K562 (cell line): ENCODE results near the gene ARHGEF10L. TPM values are rescaled to one million over a fixed set of nuclear protein-coding genes. Genes with fewer than 3 reads are reported as not detected.

Experiments
- ELF1 ChIP-seq: fragments of 200-800 bp; sonication (Bioruptor generic); IDR thresholded peaks from 2 replicates; pipeline ENCODE4 v1.6.1; 2016; ENCODE audit warnings: missing genetic modification characterization, missing compliant biosample characterization
- HMG20A ChIP-seq: fragments of 450-650 bp; formaldehyde crosslinking; conservative IDR thresholded peaks from 2 replicates; pipeline ENCODE4 v1.4.0; 2020; ENCODE audit warnings: mild to moderate bottlenecking, mixed read lengths
- KLF1 ChIP-seq: fragments of 450-650 bp; IDR thresholded peaks from 2 replicates; pipeline ENCODE4 v1.6.1; 2016; ENCODE audit warnings: missing genetic modification characterization, missing compliant biosample characterization
- RBBP5 ChIP-seq: fragments of 200-600 bp; sonication (generic); IDR thresholded peaks from 2 replicates; pipeline ENCODE4 v1.6.1; 2012; ENCODE audit warnings: borderline replicate concordance, mild to moderate bottlenecking, low read length, control low read depth, inconsistent platforms; ENCODE audit not compliant: insufficient read depth, poor library complexity, severe bottlenecking
- RBM25 ChIP-seq: fragments of 200-400 bp; formaldehyde crosslinking; IDR thresholded peaks from 2 replicates; pipeline ENCODE4 v1.6.1; 2018; ENCODE audit warnings: low read length, low read depth, moderate library complexity; ENCODE audit not compliant: severe bottlenecking
- STAG1 ChIP-seq: sonication (generic); formaldehyde crosslinking; IDR thresholded peaks from 2 replicates; pipeline ENCODE4 v1.5.0; 2020; ENCODE audit warnings: missing genetic modification reagents, borderline replicate concordance
- ZNF75A ChIP-seq: fragments of 450-650 bp; formaldehyde crosslinking; IDR thresholded peaks from 2 replicates; pipeline ENCODE4 v1.4.0; 2020; ENCODE audit warnings: mild to moderate bottlenecking
- polyA plus RNA-seq, 8 experiments: library from polyadenylated mRNA; depleted of rRNA in 4 of 8; stranded (reverse) in 5 of 8; unstranded in 3 of 8; fragments of >200 nt; fragmentation: Nextera tagmentation in 2 of 8; fragmentation: Illumina TruSeq in 1 of 8; extraction: Ambion mirVana in 2 of 8; extraction: Trizol in 1 of 8; gene quantifications; 2 replicates each; pipeline versions ENCODE4 v1.2.1 to v1.2.3, GENCODE V29; 2011 to 2014; ENCODE audit warnings: inconsistent platforms in 1 of 8, missing spikeins in 1 of 8
- total RNA-seq, 7 experiments: library from RNA; depleted of rRNA in 6 of 7; stranded (reverse); fragments of >200 nt in 6 of 7; fragmentation: Illumina TruSeq in 2 of 7; extraction: Trizol in 2 of 7; gene quantifications; 2 replicates each; pipeline versions ENCODE4 v1.2.1 to v1.2.3, GENCODE V29; 2011 to 2021; ENCODE audit warnings: low replicate concordance in 1 of 7
- TF ChIP-seq, protein P1 (sequence below), 2 experiments: fragments of 250-450 bp in 1 of 2; fragments of 450-650 bp in 1 of 2; sonication (Bioruptor Pico) in 1 of 2; IDR thresholded peaks; 2 replicates each; pipeline versions ENCODE4 v1.6.1 to v1.8.0; 2016 to 2021; ENCODE audit warnings: mild to moderate bottlenecking in 2 of 2, moderate library complexity in 2 of 2, missing compliant biosample characterization in 1 of 2, missing genetic modification characterization in 1 of 2
- TF ChIP-seq, protein P2 (sequence below): sonication (generic); formaldehyde crosslinking; IDR thresholded peaks from 2 replicates; pipeline ENCODE4 v1.8.1; 2023; ENCODE audit warnings: mild to moderate bottlenecking, missing genetic modification reagents
- TF ChIP-seq, protein P3 (sequence below): fragments of 450-650 bp; IDR thresholded peaks from 2 replicates; pipeline ENCODE4 v1.6.1; 2016; ENCODE audit warnings: mild to moderate bottlenecking
- TF ChIP-seq, protein P4 (sequence below): sonication (generic); formaldehyde crosslinking; IDR thresholded peaks from 2 replicates; pipeline ENCODE4 v1.8.1; 2023; ENCODE audit warnings: mild to moderate bottlenecking, missing genetic modification reagents
- TF ChIP-seq, protein P5 (sequence below), 2 experiments: fragments of 450-650 bp in 1 of 2; sonication (generic) in 1 of 2; formaldehyde crosslinking in 1 of 2; IDR thresholded peaks in 1 of 2; conservative IDR thresholded peaks in 1 of 2; 2 replicates each; pipeline versions ENCODE4 v1.6.1 to v1.8.1; 2016 to 2023; ENCODE audit warnings: mild to moderate bottlenecking in 2 of 2, moderate library complexity in 2 of 2, inconsistent platforms in 1 of 2, missing genetic modification reagents in 1 of 2

Gene ARHGEF10L
- total and polyA plus RNA-seq, 9 of the 15 experiments (the other 6 are each of a cell fraction or from before 2014, with no cell fraction given): 0.09 to 0.13 TPM; not detected in 7

DNA sequence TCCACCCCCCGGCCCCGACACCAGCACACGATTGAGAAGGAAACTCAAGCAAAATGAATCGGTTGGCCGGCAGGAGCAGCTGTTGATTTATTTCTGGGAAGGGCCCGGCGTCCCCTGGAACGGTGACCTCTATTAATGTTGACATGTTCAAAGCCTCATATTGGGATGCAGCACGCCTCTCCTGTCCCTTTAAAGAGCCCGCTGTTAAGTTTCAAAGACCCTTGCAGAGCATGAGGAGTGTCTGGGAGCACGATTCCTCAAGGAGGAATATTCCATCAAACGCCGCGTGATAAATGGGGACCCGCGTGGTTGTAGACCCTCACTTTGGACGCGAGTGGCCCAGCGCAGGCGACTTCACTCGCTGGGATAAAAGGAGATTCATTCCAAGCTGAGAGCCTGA, 194.2 kb downstream of the ARHGEF10L start (continued):
- TF ChIP-seq, protein P1, sequence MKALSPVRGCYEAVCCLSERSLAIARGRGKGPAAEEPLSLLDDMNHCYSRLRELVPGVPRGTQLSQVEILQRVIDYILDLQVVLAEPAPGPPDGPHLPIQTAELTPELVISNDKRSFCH (CRISPR knock-in tag; IDR thresholded peaks at IDR 0.05): no peak
- TF ChIP-seq, protein P1 (tag; IDR thresholded peaks at IDR 0.05): no peak
- TF ChIP-seq RBM25: no peak
- TF ChIP-seq RBBP5: no peak
- TF ChIP-seq STAG1 (CRISPR knock-in tag): no peak
- no peak for TF ChIP-seq ZNF75A (CRISPR knock-in tag)
- TF ChIP-seq, protein P2, sequence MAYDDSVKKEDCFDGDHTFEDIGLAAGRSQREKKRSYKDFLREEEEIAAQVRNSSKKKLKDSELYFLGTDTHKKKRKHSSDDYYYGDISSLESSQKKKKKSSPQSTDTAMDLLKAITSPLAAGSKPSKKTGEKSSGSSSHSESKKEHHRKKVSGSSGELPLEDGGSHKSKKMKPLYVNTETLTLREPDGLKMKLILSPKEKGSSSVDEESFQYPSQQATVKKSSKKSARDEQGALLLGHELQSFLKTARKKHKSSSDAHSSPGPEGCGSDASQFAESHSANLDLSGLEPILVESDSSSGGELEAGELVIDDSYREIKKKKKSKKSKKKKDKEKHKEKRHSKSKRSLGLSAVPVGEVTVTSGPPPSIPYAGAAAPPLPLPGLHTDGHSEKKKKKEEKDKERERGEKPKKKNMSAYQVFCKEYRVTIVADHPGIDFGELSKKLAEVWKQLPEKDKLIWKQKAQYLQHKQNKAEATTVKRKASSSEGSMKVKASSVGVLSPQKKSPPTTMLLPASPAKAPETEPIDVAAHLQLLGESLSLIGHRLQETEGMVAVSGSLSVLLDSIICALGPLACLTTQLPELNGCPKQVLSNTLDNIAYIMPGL (CRISPR knock-in tag): no peak
- no peak for TF ChIP-seq ELF1 (tag)
- TF ChIP-seq, protein P3, sequence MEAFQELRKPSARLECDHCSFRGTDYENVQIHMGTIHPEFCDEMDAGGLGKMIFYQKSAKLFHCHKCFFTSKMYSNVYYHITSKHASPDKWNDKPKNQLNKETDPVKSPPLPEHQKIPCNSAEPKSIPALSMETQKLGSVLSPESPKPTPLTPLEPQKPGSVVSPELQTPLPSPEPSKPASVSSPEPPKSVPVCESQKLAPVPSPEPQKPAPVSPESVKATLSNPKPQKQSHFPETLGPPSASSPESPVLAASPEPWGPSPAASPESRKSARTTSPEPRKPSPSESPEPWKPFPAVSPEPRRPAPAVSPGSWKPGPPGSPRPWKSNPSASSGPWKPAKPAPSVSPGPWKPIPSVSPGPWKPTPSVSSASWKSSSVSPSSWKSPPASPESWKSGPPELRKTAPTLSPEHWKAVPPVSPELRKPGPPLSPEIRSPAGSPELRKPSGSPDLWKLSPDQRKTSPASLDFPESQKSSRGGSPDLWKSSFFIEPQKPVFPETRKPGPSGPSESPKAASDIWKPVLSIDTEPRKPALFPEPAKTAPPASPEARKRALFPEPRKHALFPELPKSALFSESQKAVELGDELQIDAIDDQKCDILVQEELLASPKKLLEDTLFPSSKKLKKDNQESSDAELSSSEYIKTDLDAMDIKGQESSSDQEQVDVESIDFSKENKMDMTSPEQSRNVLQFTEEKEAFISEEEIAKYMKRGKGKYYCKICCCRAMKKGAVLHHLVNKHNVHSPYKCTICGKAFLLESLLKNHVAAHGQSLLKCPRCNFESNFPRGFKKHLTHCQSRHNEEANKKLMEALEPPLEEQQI: no peak
- no peak for TF ChIP-seq HMG20A (CRISPR knock-in tag)
- TF ChIP-seq, protein P4, sequence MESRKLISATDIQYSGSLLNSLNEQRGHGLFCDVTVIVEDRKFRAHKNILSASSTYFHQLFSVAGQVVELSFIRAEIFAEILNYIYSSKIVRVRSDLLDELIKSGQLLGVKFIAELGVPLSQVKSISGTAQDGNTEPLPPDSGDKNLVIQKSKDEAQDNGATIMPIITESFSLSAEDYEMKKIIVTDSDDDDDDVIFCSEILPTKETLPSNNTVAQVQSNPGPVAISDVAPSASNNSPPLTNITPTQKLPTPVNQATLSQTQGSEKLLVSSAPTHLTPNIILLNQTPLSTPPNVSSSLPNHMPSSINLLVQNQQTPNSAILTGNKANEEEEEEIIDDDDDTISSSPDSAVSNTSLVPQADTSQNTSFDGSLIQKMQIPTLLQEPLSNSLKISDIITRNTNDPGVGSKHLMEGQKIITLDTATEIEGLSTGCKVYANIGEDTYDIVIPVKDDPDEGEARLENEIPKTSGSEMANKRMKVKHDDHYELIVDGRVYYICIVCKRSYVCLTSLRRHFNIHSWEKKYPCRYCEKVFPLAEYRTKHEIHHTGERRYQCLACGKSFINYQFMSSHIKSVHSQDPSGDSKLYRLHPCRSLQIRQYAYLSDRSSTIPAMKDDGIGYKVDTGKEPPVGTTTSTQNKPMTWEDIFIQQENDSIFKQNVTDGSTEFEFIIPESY (CRISPR knock-in tag): no peak
- TF ChIP-seq, protein P5, sequence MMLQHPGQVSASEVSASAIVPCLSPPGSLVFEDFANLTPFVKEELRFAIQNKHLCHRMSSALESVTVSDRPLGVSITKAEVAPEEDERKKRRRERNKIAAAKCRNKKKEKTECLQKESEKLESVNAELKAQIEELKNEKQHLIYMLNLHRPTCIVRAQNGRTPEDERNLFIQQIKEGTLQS (IDR thresholded peaks at IDR 0.05): no peak
- TF ChIP-seq, protein P5 (CRISPR knock-in tag; conservative IDR thresholded peaks at IDR 0.05): no peak
- TF ChIP-seq KLF1 (tag): no peak
